RWPE2 (cell line): ENCODE measurements around the gene TBX1.

ENCODE experiments used
- ATAC-seq: fragments of 200-7000 bp; cut with Tn5 transposase; 3 replicates; pipeline ENCODE4 v1.9.1; 2021; ENCODE audit warnings: low read depth
- DNase-seq: peaks from one replicate; pipeline ENCODE4 v3.0.0-alpha.2; 2020; ENCODE audit warnings: low spot score
- H3K27ac ChIP-seq: fragments of 450-650 bp; 2 replicates; pipeline ENCODE4 v1.5.1; 2017; ENCODE audit warnings: mild to moderate bottlenecking; ENCODE audit not compliant: poor library complexity, severe bottlenecking
- H3K27me3 ChIP-seq: fragments of 250-450 bp; sonication (Bioruptor Pico); 2 replicates; pipeline ENCODE4 v1.5.1; 2021; ENCODE audit warnings: mild to moderate bottlenecking, moderate library complexity; ENCODE audit not compliant: insufficient read depth, poor library complexity, severe bottlenecking
- H3K36me3 ChIP-seq: fragments of 250-450 bp; sonication (Bioruptor Pico); 2 replicates; pipeline ENCODE4 v1.5.1; 2020; ENCODE audit warnings: low read depth, mild to moderate bottlenecking, moderate library complexity
- H3K4me1 ChIP-seq: fragments of 250-450 bp; sonication (Bioruptor Pico); 2 replicates; pipeline ENCODE4 v1.5.1; 2021; ENCODE audit warnings: mild to moderate bottlenecking, moderate library complexity; ENCODE audit not compliant: insufficient read depth, poor library complexity, severe bottlenecking
- H3K4me3 ChIP-seq: fragments of 250-450 bp; sonication (Bioruptor Pico); 2 replicates; pipeline ENCODE4 v1.5.1; 2021; ENCODE audit warnings: mild to moderate bottlenecking, moderate library complexity; ENCODE audit not compliant: severe bottlenecking
- H3K9me3 ChIP-seq: fragments of 250-450 bp; sonication (Bioruptor Pico); 2 replicates; pipeline ENCODE4 v1.5.1; 2021; ENCODE audit warnings: mild to moderate bottlenecking, moderate library complexity; ENCODE audit not compliant: severe bottlenecking
- CTCF ChIP-seq: fragments of 450-650 bp; IDR thresholded peaks from one replicate; pipeline ENCODE4 v1.5.1; 2017; ENCODE audit warnings: mild to moderate bottlenecking, moderate library complexity; ENCODE audit not compliant: poor library complexity, severe bottlenecking

Gene TBX1

GRCh38 chr22:19720150-19720827 is 40.3 kb upstream of the TBX1 start:
- Histone ChIP-seq H3K9me3 (no peaks in the 10 kb centered on the region), H3K4me3 (no peak overlapping the region), H3K27ac (no peak overlapping the region), H3K27me3 (peaks cover 19% of the 10 kb centered on the region), H3K4me1 (no peaks in the 10 kb centered on the region), H3K36me3 (no peaks in the 10 kb centered on the region)
- DNase-seq (no peak), ATAC-seq (no peak)
- no peak for TF ChIP-seq CTCF

- Histone ChIP-seq H3K4me1 (no peaks in the 10 kb centered on the region), H3K27me3 (peaks cover 20% of the 10 kb centered on the region), H3K9me3 (no peaks in the 10 kb centered on the region), H3K36me3 (no peaks in the 10 kb centered on the region), H3K27ac (no peak overlapping the region), H3K4me3 (no peak overlapping the region)
- TF ChIP-seq CTCF = no peak
- no peak for DNase-seq
- no peak for ATAC-seq
These were observed 39.6 kb upstream of the TBX1 start for GRCh38 chr22:19720999-19721329.

- Histone ChIP-seq H3K27me3 (peaks cover 20% of the 10 kb centered on the region), H3K27ac (no peak overlapping the region), H3K4me3 (no peak overlapping the region), H3K4me1 (no peaks in the 10 kb centered on the region), H3K36me3 (no peaks in the 10 kb centered on the region), H3K9me3 (no peaks in the 10 kb centered on the region)
- DNase-seq (no peak), ATAC-seq (no peak)
- TF ChIP-seq CTCF = no peak
These were observed 39.0 kb upstream of the TBX1 start for GRCh38 chr22:19721330-19722177.

- no peak overlapping the region for H3K27ac ChIP-seq
- H3K27me3 ChIP-seq = peaks cover 20% of the 10 kb centered on the region
- H3K4me3 ChIP-seq = no peak overlapping the region
- no peaks in the 10 kb centered on the region for H3K36me3 ChIP-seq
- DNase-seq (no peak), ATAC-seq (no peak)
- H3K9me3 ChIP-seq = no peaks in the 10 kb centered on the region
- no peak for TF ChIP-seq CTCF
- H3K4me1 ChIP-seq = no peaks in the 10 kb centered on the region
These were observed 38.2 kb upstream of the TBX1 start for GRCh38 chr22:19722178-19722981.
